Glutamatergic neuron (in vitro differentiated cells): ENCODE results near the gene TSFM. TPM values are rescaled to one million over a fixed set of nuclear protein-coding genes. Genes with fewer than 3 reads are reported as not detected.

Experiments
- DNase-seq: peaks from one replicate; pipeline ENCODE4 v3.0.0; 2022
- H3K27ac Mint-ChIP-seq: one replicate; pipeline ENCODE4 v1.8.0; 2020; ENCODE audit warnings: mild to moderate bottlenecking, mixed read lengths, inconsistent platforms; ENCODE audit not compliant: unreplicated experiment
- H3K27me3 Mint-ChIP-seq: one replicate; pipeline ENCODE4 v1.8.0; 2020; ENCODE audit warnings: mild to moderate bottlenecking, moderate library complexity, mixed read lengths, inconsistent platforms; ENCODE audit not compliant: unreplicated experiment
- H3K36me3 Mint-ChIP-seq: one replicate; pipeline ENCODE4 v1.8.0; 2020; ENCODE audit warnings: mild to moderate bottlenecking, mixed read lengths, inconsistent platforms; ENCODE audit not compliant: unreplicated experiment
- H3K4me1 Mint-ChIP-seq: one replicate; pipeline ENCODE4 v1.8.0; 2020; ENCODE audit warnings: mild to moderate bottlenecking, low read depth, mixed read lengths, inconsistent platforms; ENCODE audit not compliant: unreplicated experiment
- H3K4me3 Mint-ChIP-seq: one replicate; pipeline ENCODE4 v1.8.0; 2020; ENCODE audit warnings: mild to moderate bottlenecking, mixed read lengths, inconsistent platforms; ENCODE audit not compliant: unreplicated experiment
- H3K9me3 Mint-ChIP-seq: one replicate; pipeline ENCODE4 v1.8.0; 2020; ENCODE audit warnings: mild to moderate bottlenecking, moderate library complexity, mixed read lengths, inconsistent platforms; ENCODE audit not compliant: unreplicated experiment
- CTCF ChIP-seq: fragments of 200-600 bp; sonication (generic); IDR thresholded peaks from one replicate; pipeline ENCODE4 v1.5.0; 2021; ENCODE audit not compliant: partially characterized antibody, unreplicated experiment
- total RNA-seq: library from RNA; stranded (reverse); fragmentation: NEBNext Ultra II Directional; extraction: Animal tissue kit (Norgen Biotek cat#: 25700); gene quantifications from one replicate; pipeline ENCODE4 v1.2.1, GENCODE V29; 2021; ENCODE audit not compliant: unreplicated experiment

Gene TSFM
- total RNA-seq, 1 donor from 2014 or later = 35.7 TPM

DNA sequence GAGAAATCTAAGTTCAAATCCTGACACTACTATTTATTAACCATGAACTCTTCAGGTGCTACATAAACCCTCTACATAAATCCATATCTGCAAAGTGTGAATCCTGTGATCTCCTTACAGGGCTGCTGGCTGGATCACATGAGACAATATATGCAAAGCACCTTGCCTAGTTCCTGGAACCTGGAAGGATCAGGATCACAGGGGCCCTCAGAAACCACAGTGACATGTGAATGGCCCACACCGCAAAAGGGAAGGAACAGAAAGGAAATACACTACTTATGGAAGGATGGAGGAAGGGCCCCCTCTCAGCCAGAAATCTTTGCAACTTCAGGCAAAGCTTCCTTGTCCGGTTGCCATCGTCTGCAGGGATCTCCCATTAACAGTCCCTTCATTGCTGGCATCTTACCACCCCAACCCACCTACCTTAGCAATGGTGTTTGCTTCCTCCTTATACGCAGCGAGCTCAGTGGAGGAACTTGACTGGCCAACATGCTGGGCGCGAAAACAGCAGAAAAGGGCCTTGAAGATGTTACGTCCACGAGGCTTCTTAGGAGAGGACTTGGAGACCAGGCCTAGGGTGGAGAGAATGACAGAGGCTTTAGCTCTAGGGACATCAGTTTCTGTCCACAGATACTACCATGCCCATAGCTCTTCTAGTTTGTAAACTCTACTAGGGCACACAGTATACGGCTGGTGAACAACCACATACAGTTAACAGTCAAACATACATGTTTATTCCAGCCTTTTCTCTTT lies 46.6 kb downstream of the TSFM start:
- no peak for DNase-seq
- no peak for TF ChIP-seq CTCF
- Mint-ChIP-seq H3K27ac (no peak overlapping the region), H3K4me1 (peaks cover 30% of the 10 kb centered on the region), H3K9me3 (peaks cover 10% of the 10 kb centered on the region), H3K27me3 (peaks cover 14% of the 10 kb centered on the region), H3K36me3 (no peaks in the 10 kb centered on the region), H3K4me3 (no peak overlapping the region)

DNA sequence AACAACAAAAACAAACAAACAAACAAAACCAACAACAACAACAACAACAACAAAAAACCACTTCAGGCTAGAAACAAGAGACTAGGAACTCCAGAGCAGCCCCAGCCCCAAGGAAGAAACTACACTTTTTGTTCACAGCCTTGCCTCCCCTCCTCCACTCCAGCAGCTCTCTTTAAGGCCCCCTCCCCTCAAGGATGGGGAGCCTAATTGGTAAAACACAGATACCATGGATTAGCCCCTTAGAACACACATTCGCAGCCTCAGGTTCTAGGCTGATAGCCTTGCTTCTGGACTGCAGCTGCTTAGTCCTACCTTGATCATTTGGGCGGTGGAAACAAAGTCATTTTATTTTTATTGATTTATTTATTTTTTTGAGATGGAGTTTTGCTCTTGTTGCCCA lies 47.8 kb downstream of the TSFM start:
- Mint-ChIP-seq H3K27ac (no peak overlapping the region), H3K27me3 (peaks cover 11% of the 10 kb centered on the region), H3K36me3 (no peaks in the 10 kb centered on the region), H3K9me3 (peaks cover 5% of the 10 kb centered on the region), H3K4me1 (peaks cover 32% of the 10 kb centered on the region), H3K4me3 (no peak overlapping the region)
- no peak for DNase-seq
- no peak for TF ChIP-seq CTCF

DNA sequence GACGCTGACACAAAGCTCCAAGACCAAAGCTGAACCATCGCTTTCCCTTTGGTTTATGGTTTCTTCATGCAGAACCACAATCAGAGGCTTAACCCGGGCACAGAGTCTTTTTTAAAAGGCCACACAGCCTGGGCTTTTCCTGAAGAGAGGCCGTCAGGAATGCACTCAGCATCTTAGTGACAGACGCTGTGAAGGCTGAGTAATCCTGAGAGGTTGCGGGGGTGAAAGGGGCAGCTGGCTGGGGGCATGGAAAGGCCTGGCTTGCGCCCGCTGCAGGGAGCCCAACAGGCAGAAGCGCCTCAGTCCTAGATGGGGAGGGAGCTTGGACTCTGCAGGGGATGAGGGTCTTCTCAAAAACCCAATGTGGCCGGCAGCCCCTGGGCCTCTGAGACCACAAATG lies 50.4 kb downstream of the TSFM start:
- Mint-ChIP-seq H3K9me3 (peaks cover 1% of the 10 kb centered on the region), H3K36me3 (no peaks in the 10 kb centered on the region), H3K27ac (peak overlapping the region; percentile 83), H3K27me3 (peaks cover 12% of the 10 kb centered on the region), H3K4me1 (peaks cover 45% of the 10 kb centered on the region), H3K4me3 (no peak overlapping the region)
- no peak for TF ChIP-seq CTCF
- DNase-seq = no peak

GRCh38 chr12:57833672-57834071 lies 51.1 kb downstream of the TSFM start:
- no peak for TF ChIP-seq CTCF
- Mint-ChIP-seq H3K9me3 (peaks cover 1% of the 10 kb centered on the region), H3K4me3 (peak overlapping the region; percentile 19), H3K27me3 (peaks cover 12% of the 10 kb centered on the region), H3K27ac (peak overlapping the region; percentile 83), H3K4me1 (peaks cover 47% of the 10 kb centered on the region), H3K36me3 (no peaks in the 10 kb centered on the region)
- DNase-seq = no peak

DNA sequence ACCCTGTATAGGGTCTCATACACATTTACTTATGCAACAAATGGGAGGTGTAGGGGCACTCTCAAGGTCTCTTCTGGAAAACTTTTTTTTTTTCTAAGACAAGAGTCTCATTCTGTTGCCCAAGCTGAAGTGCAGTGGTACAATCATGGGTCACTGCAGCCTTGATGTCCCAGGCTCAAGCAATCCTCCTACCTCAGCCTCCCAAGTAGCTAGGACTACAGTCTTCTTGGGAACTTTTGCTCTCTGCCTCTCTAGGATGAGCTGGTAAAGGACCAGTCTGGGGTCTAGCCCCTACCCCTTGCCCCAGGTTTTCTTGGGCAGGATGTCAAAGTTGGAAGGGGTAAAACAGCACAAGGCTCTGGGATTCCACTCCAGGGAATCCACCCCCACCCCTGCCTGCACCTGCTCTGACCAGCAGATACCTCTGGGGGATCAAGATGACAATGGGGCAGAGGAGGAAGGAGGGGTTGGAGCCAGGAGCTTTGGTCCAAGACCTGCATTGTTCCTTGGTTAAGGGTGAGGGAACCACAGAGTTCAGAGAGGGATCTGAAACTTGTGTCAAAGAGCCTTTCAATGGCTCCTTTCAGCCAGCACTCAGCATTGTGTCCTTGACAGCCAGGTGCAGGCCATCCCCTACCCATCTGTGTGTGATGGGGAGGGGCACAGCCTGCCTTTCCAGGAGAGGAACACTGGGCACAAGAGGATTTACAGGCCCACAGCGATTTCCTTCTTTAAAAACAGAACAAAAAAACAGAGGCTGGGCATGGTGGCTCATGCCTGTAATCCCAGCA lies 51.7 kb downstream of the TSFM start:
- H3K27ac Mint-ChIP-seq = peak overlapping the region; percentile 83
- DNase-seq = no peak

More for the DNA sequence above, 51.7 kb downstream of the TSFM start:
- H3K4me3 Mint-ChIP-seq = peak overlapping the region; percentile 59
- peaks cover 10% of the 10 kb centered on the region for H3K27me3 Mint-ChIP-seq
- H3K36me3 Mint-ChIP-seq = no peaks in the 10 kb centered on the region
- peaks cover 1% of the 10 kb centered on the region for H3K9me3 Mint-ChIP-seq
- TF ChIP-seq CTCF = no peak
- peaks cover 52% of the 10 kb centered on the region for H3K4me1 Mint-ChIP-seq
